Measurements from ENCODE around the gene SLFN12L. TPM values are rescaled to one million over a fixed set of nuclear protein-coding genes. Genes with fewer than 3 reads are reported as not detected.
"Not testable (repeated sequence)": the region's sequence is repeated elsewhere in the genome, so short reads cannot be mapped to it uniquely, and the experiment has no call there.

The SLFN12L gene
- total and polyA plus RNA-seq, 10 of the 15 experiments (the other 5 are each of a cell fraction or from before 2014, with no cell fraction given) = 1.0 to 21.3 (median 9.4) TPM

DNA sequence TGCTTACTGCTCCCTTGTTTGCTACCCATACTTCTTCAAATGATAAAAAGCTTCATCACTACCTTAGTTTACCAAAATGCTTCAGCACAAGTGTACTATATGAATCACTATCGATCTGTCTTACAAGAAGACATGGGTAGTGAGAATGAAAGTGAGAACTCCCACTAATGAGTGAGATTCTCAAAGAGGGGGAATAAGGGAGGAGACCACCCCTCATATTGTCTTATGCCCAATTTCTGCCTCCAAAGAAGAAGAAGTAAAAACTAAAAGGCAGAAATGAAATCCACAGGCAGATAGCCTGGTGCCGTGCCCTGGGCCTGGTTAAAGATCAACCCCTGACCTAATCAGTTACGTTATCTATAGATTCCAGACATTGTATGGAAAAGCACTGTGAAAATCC is 29.8 kb downstream of the SLFN12L start:
- H3K27ac ChIP-seq (ENCODE audit: control insufficient read depth, insufficient read depth); H3K4me1 ChIP-seq (ENCODE audit: control insufficient read depth, insufficient read depth, low read length); H3K9me3 ChIP-seq (replicated peaks; ENCODE audit: control insufficient read depth, insufficient read depth, low read length); POLR2A ChIA-PET; H3K27me3 ChIP-seq (replicated peaks in 1 of 2; ENCODE audit: control insufficient read depth in 2 of 2, insufficient read depth in 2 of 2, low read length in 1 of 2); DNase-seq (ENCODE audit: low read depth, low spot score); H4K20me1 ChIP-seq (ENCODE audit: control insufficient read depth, insufficient read depth); H3K4me3 ChIP-seq; H3K4me2 ChIP-seq (ENCODE audit: control insufficient read depth, insufficient read depth); FAIRE-seq; H2AFZ ChIP-seq (ENCODE audit: control insufficient read depth, low read depth, low read length); ATAC-seq; RAD21 ChIA-PET (ENCODE audit: unreplicated experiment); BruUV-seq (replicated peaks); intact Hi-C loops (cut with micrococcal nuclease; ENCODE audit: unreplicated experiment); H3K79me2 ChIP-seq (ENCODE audit: control insufficient read depth, insufficient read depth, low read length); H3K9ac ChIP-seq (ENCODE audit: control insufficient read depth, insufficient read depth, low read length): not testable (repeated sequence)
- WGBS (ENCODE audit: insufficient coverage, insufficient replicate concordance, low lambda C conversion rate, missing lambda C conversion rate) = 98% methylated on average over 3 of the region's 3 CpGs
- peaks cover 0 to 12% of the 10 kb centered on the region in 2 experiments; a peak in 2 of 4 replicates for H3K36me3 ChIP-seq (ENCODE audit: control insufficient read depth in 2 of 2, insufficient read depth in 2 of 2, low read length in 1 of 2)
- in situ Hi-C loops (cut with MboI) = loop anchor here (5.0 kb wide), 1 partner anchor 50 kb away; no protein-coding TSS in a partner anchor
- ChIA-PET SMC1A (ENCODE audit: uncharacterized antibody, unreplicated experiment) (interaction anchor here (1.4 kb wide), 1 partner anchor 8 kb away, joined by 7 read pairs; no protein-coding TSS in a partner anchor), CTCF (interaction anchor here (1.2 to 1.5 kb wide), 2 partner anchors 21 to 195 kb away, joined by 3 read pairs; no protein-coding TSS in a partner anchor)

GRCh38 chr17:35499548-35499947 is 37.9 kb downstream of the SLFN12L start:
- RAD21 ChIA-PET (ENCODE audit: unreplicated experiment) = interaction anchor here (1.6 kb wide), 1 partner anchor 34 kb away, joined by 4 read pairs; no protein-coding TSS in a partner anchor
- Histone ChIP-seq H3K27me3 (replicated peaks in 1 of 2; ENCODE audit: control insufficient read depth in 2 of 2, insufficient read depth in 2 of 2, low read length in 1 of 2) (no peaks in the 10 kb centered on the region), H4K20me1 (ENCODE audit: control insufficient read depth, insufficient read depth) (no peaks in the 10 kb centered on the region; the same call in 1 of the 2 replicates), H3K27ac (ENCODE audit: control insufficient read depth, insufficient read depth) (no peak overlapping the region), H3K4me1 (ENCODE audit: control insufficient read depth, insufficient read depth, low read length) (no peaks in the 10 kb centered on the region), H2AFZ (ENCODE audit: control insufficient read depth, low read depth, low read length) (no peak overlapping the region), H3K79me2 (ENCODE audit: control insufficient read depth, insufficient read depth, low read length) (peaks cover 3% of the 10 kb centered on the region), H3K36me3 (ENCODE audit: control insufficient read depth in 2 of 2, insufficient read depth in 2 of 2, low read length in 1 of 2) (no peaks in the 10 kb centered on the region; a peak in 2 of 4 replicates), H3K9ac (ENCODE audit: control insufficient read depth, insufficient read depth, low read length) (no peak overlapping the region), H3K4me3 (no peak overlapping the region), H3K9me3 (replicated peaks; ENCODE audit: control insufficient read depth, insufficient read depth, low read length) (no peaks in the 10 kb centered on the region), H3K4me2 (ENCODE audit: control insufficient read depth, insufficient read depth) (no peak overlapping the region)
- intact Hi-C loops (cut with micrococcal nuclease; ENCODE audit: unreplicated experiment) (no loop called here), in situ Hi-C loops (cut with MboI) (no loop called here)
- ATAC-seq (no peak), FAIRE-seq (no peak), DNase-seq (ENCODE audit: low read depth, low spot score) (no peak)
- CTCF ChIA-PET = interaction anchor here (0.6 to 1.5 kb wide), 3 partner anchors 12 to 248 kb away, joined by 3 to 4 read pairs (median 4); no protein-coding TSS in a partner anchor
- SMC1A ChIA-PET (ENCODE audit: uncharacterized antibody, unreplicated experiment) = interaction anchor here (0.7 to 2.2 kb wide), 8 partner anchors 9 to 40 kb away, joined by 3 to 7 read pairs (median 4); no protein-coding TSS in a partner anchor
- POLR2A ChIA-PET = no interaction called here
- 97% methylated on average over 2 of the region's 2 CpGs for WGBS (ENCODE audit: insufficient coverage, insufficient replicate concordance, low lambda C conversion rate, missing lambda C conversion rate)
- no TSS peak for BruUV-seq (replicated peaks)
- no peak for TF ChIP-seq SPI1 (IDR thresholded peaks at IDR 0.05; ENCODE audit: borderline replicate concordance, insufficient read depth, low read depth, low read length)
- no peak for TF ChIP-seq ESRRA (IDR thresholded peaks at IDR 0.05; ENCODE audit: low read length)
- TF ChIP-seq NFXL1 (IDR thresholded peaks at IDR 0.05; ENCODE audit: borderline replicate concordance) = no peak
- no peak for TF ChIP-seq ZNF24 (IDR thresholded peaks at IDR 0.05)
- no peak for TF ChIP-seq GABPA (IDR thresholded peaks at IDR 0.05; ENCODE audit: low read depth)
- no peak for TF ChIP-seq E2F4 (IDR thresholded peaks at IDR 0.05; ENCODE audit: low read depth, low read length)
- TF ChIP-seq DPF2 (IDR thresholded peaks at IDR 0.05) = no peak
- no peak for TF ChIP-seq CTCF (IDR thresholded peaks at IDR 0.05 in 2 of 3, conservative IDR thresholded peaks at IDR 0.05 in 1 of 3; ENCODE audit: control insufficient read depth in 2 of 3, extremely low read depth in 1 of 3, insufficient read depth in 1 of 3, low read depth in 3 of 3, low read length in 3 of 3)
- TF ChIP-seq ATF3 (IDR thresholded peaks at IDR 0.05; ENCODE audit: borderline replicate concordance, extremely low read depth, low read depth, low read length) = no peak

All from GM12878 (cell line).